IMR-90 (cell line): Measurements from ENCODE around the gene DHX57. TPM values are rescaled to one million over a fixed set of nuclear protein-coding genes. Genes with fewer than 3 reads are reported as not detected.

Source experiments
- ATAC-seq: fragments of 200-7000 bp; cut with Tn5 transposase; 2 replicates; pipeline ENCODE4 v1.9.1; 2020; ENCODE audit warnings: low read depth, mild to moderate bottlenecking, moderate library complexity
- BruUV-seq: library from RNA; stranded (reverse); fragments of 400-500 nt; replicated peaks from 2 replicates; lab custom pipeline; 2021; lab: Mats Ljungman, UMichigan
- CTCF ChIA-PET: fragments of 300-600 bp; formaldehyde crosslinking; extraction: SDS; loops from one replicate; lab custom pipeline; 2021; ENCODE audit warnings: antibody characterized with exemption; lab: Yijun Ruan, JAX
- POLR2A ChIA-PET: fragments of 300-600 bp; sonication (Branson Sonifier 250); formaldehyde crosslinking; loops from one replicate; lab custom pipeline; 2022; ENCODE audit warnings: antibody characterized with exemption; ENCODE audit not compliant: unreplicated experiment; lab: Charles Lee
- DNase-seq: peaks from one replicate; pipeline ENCODE4 v3.0.0; 2013
- H2AFZ ChIP-seq: replicated peaks from 2 replicates; pipeline ENCODE3; 2013; ENCODE audit warnings: low read length, mild to moderate bottlenecking; ENCODE audit not compliant: poor library complexity
- H2AK5ac ChIP-seq: 2 replicates; pipeline ENCODE4 v1.6.1; 2013; ENCODE audit warnings: low read depth, low read length, inconsistent platforms
- H2AK9ac ChIP-seq: replicated peaks from 2 replicates; pipeline ENCODE3; 2013; ENCODE audit warnings: mild to moderate bottlenecking, low read depth, low read length, moderate library complexity; ENCODE audit not compliant: poor library complexity
- H2BK120ac ChIP-seq: 2 replicates; pipeline ENCODE4 v1.6.1; 2013; ENCODE audit warnings: low read depth, low read length, inconsistent platforms
- H2BK15ac ChIP-seq: 3 replicates; pipeline ENCODE4 v1.6.1; 2013; ENCODE audit warnings: low read depth, low read length, inconsistent platforms
- H2BK20ac ChIP-seq: 2 replicates; pipeline ENCODE4 v1.6.1; 2013; ENCODE audit warnings: low read depth, mild to moderate bottlenecking, inconsistent platforms, low read length, moderate library complexity
- H2BK5ac ChIP-seq: 2 replicates; pipeline ENCODE4 v1.6.1; 2013; ENCODE audit warnings: mild to moderate bottlenecking, low read depth, low read length, inconsistent platforms; ENCODE audit not compliant: poor library complexity, severe bottlenecking
- H3K14ac ChIP-seq: replicated peaks from 2 replicates; pipeline ENCODE4 v1.6.1; 2013; ENCODE audit warnings: low read depth, low read length, inconsistent platforms
- H3K18ac ChIP-seq: 2 replicates; pipeline ENCODE4 v1.6.1; 2013; ENCODE audit warnings: low read depth, low read length, control low read depth
- H3K23ac ChIP-seq: 2 replicates; pipeline ENCODE4 v1.6.1; 2013; ENCODE audit warnings: low read depth, low read length, inconsistent platforms
- H3K27ac ChIP-seq: 2 replicates; pipeline ENCODE4 v1.5.1; 2013; ENCODE audit warnings: mild to moderate bottlenecking, control low read depth, low read length; ENCODE audit not compliant: insufficient read depth
- H3K27me3 ChIP-seq: 2 replicates; pipeline ENCODE4 v1.6.1; 2013; ENCODE audit warnings: low read length; ENCODE audit not compliant: control insufficient read depth, insufficient read depth
- H3K36me3 ChIP-seq: 2 replicates; pipeline ENCODE4 v1.6.1; 2013; ENCODE audit warnings: low read length, mixed read lengths; ENCODE audit not compliant: control insufficient read depth, insufficient read depth
- H3K4ac ChIP-seq: 2 replicates; pipeline ENCODE4 v1.6.1; 2013; ENCODE audit warnings: low read depth, low read length, inconsistent platforms
- H3K4me1 ChIP-seq: 2 replicates; pipeline ENCODE4 v1.6.1; 2013; ENCODE audit warnings: low read length, mixed read lengths; ENCODE audit not compliant: control insufficient read depth, insufficient read depth
- H3K4me2 ChIP-seq: 2 replicates; pipeline ENCODE4 v1.6.1; 2013; ENCODE audit warnings: low read depth, mild to moderate bottlenecking, control low read depth, low read length, moderate library complexity
- H3K4me3 ChIP-seq: 2 replicates; pipeline ENCODE4 v1.5.1; 2013; ENCODE audit warnings: low read depth, mild to moderate bottlenecking, control low read depth, low read length, moderate library complexity; ENCODE audit not compliant: insufficient read depth
- H3K56ac ChIP-seq: 2 replicates; pipeline ENCODE4 v1.6.1; 2013; ENCODE audit warnings: low read length, inconsistent platforms; ENCODE audit not compliant: insufficient read depth; ENCODE audit errors: extremely low read depth
- H3K79me1 ChIP-seq, 2 experiments: 2 replicates each; pipeline ENCODE4 v1.6.1; 2013; ENCODE audit warnings: low read length in 2 of 2, inconsistent platforms in 1 of 2, low read depth in 1 of 2
- H3K9ac ChIP-seq: 2 replicates; pipeline ENCODE4 v1.6.1; 2013; ENCODE audit warnings: low read depth, low read length, control low read depth
- H3K9me1 ChIP-seq: 2 replicates; pipeline ENCODE4 v1.6.1; 2013; ENCODE audit warnings: low read length, inconsistent platforms; ENCODE audit not compliant: insufficient read depth
- H3K9me3 ChIP-seq: 2 replicates; pipeline ENCODE4 v1.6.1; 2013; ENCODE audit warnings: low read length; ENCODE audit not compliant: control insufficient read depth, insufficient read depth
- H4K20me1 ChIP-seq: 2 replicates; pipeline ENCODE4 v1.6.1; 2013; ENCODE audit warnings: low read length, inconsistent platforms; ENCODE audit not compliant: insufficient read depth
- H4K5ac ChIP-seq: 2 replicates; pipeline ENCODE4 v1.6.1; 2013; ENCODE audit warnings: mild to moderate bottlenecking, low read depth, low read length, control low read depth
- H4K8ac ChIP-seq, 2 experiments: 2 replicates each; pipeline ENCODE4 v1.6.1; 2013; ENCODE audit warnings: low read depth in 2 of 2, low read length in 2 of 2, control low read depth in 1 of 2, inconsistent platforms in 1 of 2
- H4K91ac ChIP-seq: 2 replicates; pipeline ENCODE4 v1.6.1; 2013; ENCODE audit warnings: low read depth, low read length, inconsistent platforms; ENCODE audit not compliant: insufficient read depth
- BHLHE40 ChIP-seq: fragments of 150-350 bp; IDR thresholded peaks from 2 replicates; pipeline ENCODE4 v1.6.1; 2016; ENCODE audit warnings: mild to moderate bottlenecking, low read depth, low read length
- CEBPB ChIP-seq: IDR thresholded peaks from 2 replicates; pipeline ENCODE4 v1.6.1; 2012; ENCODE audit warnings: low read depth, low read length, improper control_type of control experiment
- CHD1 ChIP-seq: IDR thresholded peaks from 2 replicates; pipeline ENCODE4 v1.6.1; 2012; ENCODE audit warnings: low read depth, low read length, improper control_type of control experiment
- FOS ChIP-seq: fragments of 150-350 bp; IDR thresholded peaks from 2 replicates; pipeline ENCODE4 v1.6.1; 2016; ENCODE audit warnings: low read depth, low read length
- MAFK ChIP-seq: IDR thresholded peaks from 2 replicates; pipeline ENCODE4 v1.6.1; 2012; ENCODE audit warnings: low read depth, low read length, improper control_type of control experiment
- MAZ ChIP-seq: IDR thresholded peaks from 2 replicates; pipeline ENCODE4 v1.6.1; 2012; ENCODE audit warnings: low read depth, mild to moderate bottlenecking, low read length, improper control_type of control experiment, moderate library complexity, borderline replicate concordance
- MXI1 ChIP-seq: IDR thresholded peaks from 2 replicates; pipeline ENCODE4 v1.6.1; 2012; ENCODE audit warnings: low read depth, mild to moderate bottlenecking, low read length, moderate library complexity, borderline replicate concordance
- NFE2L2 ChIP-seq: fragments of 150-350 bp; IDR thresholded peaks from 2 replicates; pipeline ENCODE4 v1.6.1; 2016; ENCODE audit warnings: low read depth, mild to moderate bottlenecking, low read length
- POLR2A ChIP-seq: IDR thresholded peaks from 2 replicates; pipeline ENCODE4 v1.6.1; 2012; ENCODE audit warnings: mild to moderate bottlenecking, low read depth, low read length
- RAD21 ChIP-seq: IDR thresholded peaks from 2 replicates; pipeline ENCODE4 v1.6.1; 2012; ENCODE audit warnings: low read length, improper control_type of control experiment
- RCOR1 ChIP-seq: IDR thresholded peaks from 2 replicates; pipeline ENCODE4 v1.6.1; 2012; ENCODE audit warnings: mild to moderate bottlenecking, low read length, improper control_type of control experiment; ENCODE audit not compliant: insufficient replicate concordance
- RFX5 ChIP-seq: IDR thresholded peaks from 2 replicates; pipeline ENCODE4 v1.8.0; 2012; ENCODE audit warnings: low read depth, mild to moderate bottlenecking, low read length, moderate library complexity
- SMC3 ChIP-seq: fragments of 150-350 bp; IDR thresholded peaks from 2 replicates; pipeline ENCODE4 v1.6.1; 2016; ENCODE audit warnings: low read depth, mild to moderate bottlenecking, antibody characterized with exemption, low read length, moderate library complexity
- WGBS, 2 experiments: methylation state at CpG; one replicate each; pipeline versions ENCODE4 v1.1.5 to v1.1.7; 2013; ENCODE audit warnings: missing lambda C conversion rate in 2 of 2; ENCODE audit not compliant: insufficient read length in 1 of 2; ENCODE audit errors: extremely low coverage in 2 of 2; 5-methylcytosine and 5-hydroxymethylcytosine counted together
- dilution Hi-C: fragments of 300-500 bp; cut with HindIII; formaldehyde crosslinking; loops from one replicate; pipeline ENCODE4 v1.14.3; 2018; ENCODE audit warnings: low sequenced_read_pairs; ENCODE audit not compliant: unreplicated experiment
- in situ Hi-C: fragments of 300-500 bp; cut with MboI; formaldehyde crosslinking; loops from 3 replicates; pipeline ENCODE4 v1.14.3; 2019; ENCODE audit warnings: low sequenced_read_pairs, inconsistent platforms, mixed read lengths
- intact Hi-C: fragments of 100-400 bp; cut with micrococcal nuclease; formaldehyde crosslinking; loops from 2 replicates; pipeline ENCODE4 v1.10.0; 2022
- polyA plus RNA-seq, 3 experiments: library from polyadenylated mRNA; depleted of rRNA; stranded (reverse); fragments of >200 nt; gene quantifications; 2 replicates each; pipeline ENCODE4 v1.2.3, GENCODE V29; 2012; ENCODE audit warnings: low replicate concordance in 1 of 3
- total RNA-seq: library from RNA; depleted of rRNA; stranded (reverse); fragments of >200 nt; gene quantifications from 2 replicates; pipeline ENCODE4 v1.2.3, GENCODE V29; 2012
- TF ChIP-seq, protein P1 (sequence below): conservative IDR thresholded peaks from 2 replicates; pipeline ENCODE4 v1.5.1; 2012; ENCODE audit warnings: mild to moderate bottlenecking, low read depth, low read length, improper control_type of control experiment
- TF ChIP-seq, protein P2 (sequence below): fragments of 150-350 bp; IDR thresholded peaks from 2 replicates; pipeline ENCODE4 v1.6.1; 2016; ENCODE audit warnings: low read depth, mild to moderate bottlenecking, low read length, moderate library complexity, borderline replicate concordance
- TF ChIP-seq, protein P3 (sequence below): fragments of 150-350 bp; IDR thresholded peaks from 2 replicates; pipeline ENCODE4 v1.6.1; 2017; ENCODE audit warnings: mild to moderate bottlenecking, antibody characterized with exemption, low read length, low read depth

DHX57 gene
- total and polyA plus RNA-seq, 2 of the 4 experiments (the other 2 are of a cell fraction), result 9.5 to 24.4 TPM

DNA sequence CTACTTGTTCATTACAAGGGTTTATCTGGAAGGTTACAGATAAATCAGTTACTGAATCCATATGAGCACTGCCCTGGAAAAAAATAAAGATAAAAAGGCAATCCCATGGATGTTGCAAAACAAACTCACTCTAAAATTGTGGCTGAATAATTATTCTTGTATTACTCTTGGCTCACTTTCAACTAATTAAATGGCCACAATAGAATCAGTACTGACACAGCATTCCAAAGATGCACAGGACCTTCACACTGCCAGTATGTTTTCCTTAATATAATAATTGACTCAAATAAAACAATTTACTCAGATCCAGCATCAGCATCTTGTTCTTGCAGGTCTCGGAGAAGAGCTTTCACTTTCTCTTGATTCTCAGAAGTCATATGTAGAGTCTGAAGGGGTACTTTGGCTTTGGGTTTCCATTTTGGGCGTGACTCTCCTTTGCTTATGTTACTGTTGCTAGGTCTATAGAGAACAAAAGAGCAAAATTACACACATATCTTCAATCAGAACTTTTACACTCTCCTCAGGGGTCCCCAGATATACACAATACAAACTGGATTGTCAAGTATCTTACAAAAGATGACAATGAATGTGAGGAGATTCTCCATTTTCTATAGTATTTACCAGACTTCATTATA is 12.6 kb downstream of the DHX57 start:
- H3K14ac ChIP-seq, result no peak overlapping the region
- ATAC-seq, result no peak
- peaks cover 20% of the 10 kb centered on the region for H3K36me3 ChIP-seq
- H2AK5ac ChIP-seq, result no peak overlapping the region
- no peak overlapping the region for H3K4ac ChIP-seq
- no peak overlapping the region for H2BK20ac ChIP-seq
- no peaks in the 10 kb centered on the region for H4K20me1 ChIP-seq
- no peak overlapping the region for H3K9ac ChIP-seq
- H3K56ac ChIP-seq, result no peak overlapping the region
- no TSS peak for BruUV-seq
- H2AFZ ChIP-seq, result no peak overlapping the region
- no peak overlapping the region for H4K5ac ChIP-seq
- dilution Hi-C loops, result no loop called here
- no peak overlapping the region for H2BK15ac ChIP-seq
- H3K4me1 ChIP-seq, result 0 out of 2 replicates have a peak, but pooled peaks cover 1% of the 10 kb centered on the region
- no peak overlapping the region for H4K91ac ChIP-seq
- ChIA-PET POLR2A (no interaction called here), CTCF (no interaction called here)
- H2AK9ac ChIP-seq, result no peak overlapping the region
- H3K27ac ChIP-seq, result no peak overlapping the region
- H3K9me3 ChIP-seq, result no peaks in the 10 kb centered on the region
- intact Hi-C loops, result no loop called here
- no peak overlapping the region for H2BK120ac ChIP-seq
- no peak overlapping the region for H3K4me2 ChIP-seq
- WGBS, 2 experiments, result no CpG with 5 or more reads among the region's 2 CpGs
- H3K23ac ChIP-seq, result no peak overlapping the region
- H3K9me1 ChIP-seq, result no peaks in the 10 kb centered on the region
- no peak overlapping the region for H2BK5ac ChIP-seq
- H3K4me3 ChIP-seq, result no peak overlapping the region
- no peaks in the 10 kb centered on the region for H3K27me3 ChIP-seq
- no peak overlapping the region for H4K8ac ChIP-seq
- no peak overlapping the region for H3K18ac ChIP-seq
- in situ Hi-C loops, result no loop called here
- TF ChIP-seq CEBPB (no peak), FOS (no peak), POLR2A (no peak), NFE2L2 (no peak), BHLHE40 (no peak), RAD21 (no peak), RCOR1 (no peak), MXI1 (no peak), SMC3 (no peak), RFX5 (no peak), CHD1 (no peak), MAFK (no peak), MAZ (no peak)
- TF ChIP-seq, protein P1, sequence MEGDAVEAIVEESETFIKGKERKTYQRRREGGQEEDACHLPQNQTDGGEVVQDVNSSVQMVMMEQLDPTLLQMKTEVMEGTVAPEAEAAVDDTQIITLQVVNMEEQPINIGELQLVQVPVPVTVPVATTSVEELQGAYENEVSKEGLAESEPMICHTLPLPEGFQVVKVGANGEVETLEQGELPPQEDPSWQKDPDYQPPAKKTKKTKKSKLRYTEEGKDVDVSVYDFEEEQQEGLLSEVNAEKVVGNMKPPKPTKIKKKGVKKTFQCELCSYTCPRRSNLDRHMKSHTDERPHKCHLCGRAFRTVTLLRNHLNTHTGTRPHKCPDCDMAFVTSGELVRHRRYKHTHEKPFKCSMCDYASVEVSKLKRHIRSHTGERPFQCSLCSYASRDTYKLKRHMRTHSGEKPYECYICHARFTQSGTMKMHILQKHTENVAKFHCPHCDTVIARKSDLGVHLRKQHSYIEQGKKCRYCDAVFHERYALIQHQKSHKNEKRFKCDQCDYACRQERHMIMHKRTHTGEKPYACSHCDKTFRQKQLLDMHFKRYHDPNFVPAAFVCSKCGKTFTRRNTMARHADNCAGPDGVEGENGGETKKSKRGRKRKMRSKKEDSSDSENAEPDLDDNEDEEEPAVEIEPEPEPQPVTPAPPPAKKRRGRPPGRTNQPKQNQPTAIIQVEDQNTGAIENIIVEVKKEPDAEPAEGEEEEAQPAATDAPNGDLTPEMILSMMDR, result no peak
- TF ChIP-seq, protein P2, sequence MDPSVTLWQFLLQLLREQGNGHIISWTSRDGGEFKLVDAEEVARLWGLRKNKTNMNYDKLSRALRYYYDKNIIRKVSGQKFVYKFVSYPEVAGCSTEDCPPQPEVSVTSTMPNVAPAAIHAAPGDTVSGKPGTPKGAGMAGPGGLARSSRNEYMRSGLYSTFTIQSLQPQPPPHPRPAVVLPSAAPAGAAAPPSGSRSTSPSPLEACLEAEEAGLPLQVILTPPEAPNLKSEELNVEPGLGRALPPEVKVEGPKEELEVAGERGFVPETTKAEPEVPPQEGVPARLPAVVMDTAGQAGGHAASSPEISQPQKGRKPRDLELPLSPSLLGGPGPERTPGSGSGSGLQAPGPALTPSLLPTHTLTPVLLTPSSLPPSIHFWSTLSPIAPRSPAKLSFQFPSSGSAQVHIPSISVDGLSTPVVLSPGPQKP, result no peak
- TF ChIP-seq, protein P3, sequence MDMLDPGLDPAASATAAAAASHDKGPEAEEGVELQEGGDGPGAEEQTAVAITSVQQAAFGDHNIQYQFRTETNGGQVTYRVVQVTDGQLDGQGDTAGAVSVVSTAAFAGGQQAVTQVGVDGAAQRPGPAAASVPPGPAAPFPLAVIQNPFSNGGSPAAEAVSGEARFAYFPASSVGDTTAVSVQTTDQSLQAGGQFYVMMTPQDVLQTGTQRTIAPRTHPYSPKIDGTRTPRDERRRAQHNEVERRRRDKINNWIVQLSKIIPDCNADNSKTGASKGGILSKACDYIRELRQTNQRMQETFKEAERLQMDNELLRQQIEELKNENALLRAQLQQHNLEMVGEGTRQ, result no peak
- H3K79me1 ChIP-seq, result peaks cover 3 to 13% of the 10 kb centered on the region in 2 experiments
- DNase-seq, result no peak
